Measurements from ENCODE around the gene DOCK8. TPM values are rescaled to one million over a fixed set of nuclear protein-coding genes. Genes with fewer than 3 reads are reported as not detected.
"Not testable (repeated sequence)": the region's sequence is repeated elsewhere in the genome, so short reads cannot be mapped to it uniquely, and the experiment has no call there.

Gene DOCK8
- total RNA-seq, 1 donor from 2014 or later = 219 TPM

GRCh38 chr9:214351-214647 lies 366 bp upstream of the DOCK8 start:
- no peak for DNase-seq
- POLR2A ChIA-PET = interaction anchor here (0.6 to 4.0 kb wide), 8 partner anchors 10 to 1801 kb away, joined by 3 to 81 read pairs (median 8); partner anchors contain the start of gene SMARCA2
- intact Hi-C loops (cut with micrococcal nuclease) = loop anchor here (1.0 to 2.0 kb wide), 2 partner anchors 58 to 93 kb away; no protein-coding TSS in a partner anchor

GRCh38 chr9:215631-216155 lies 1.0 kb downstream of the DOCK8 start:
- ATAC-seq (ENCODE audit: low read depth) (no peak), DNase-seq (no peak)
- ChIA-PET POLR2A (interaction anchor here (1.0 to 4.0 kb wide), 5 partner anchors 8 to 82 kb away, joined by 3 to 81 read pairs (median 19); no protein-coding TSS in a partner anchor), CTCF (interaction anchor here (0.9 to 3.3 kb wide), 9 partner anchors 9 to 100 kb away, joined by 3 to 19 read pairs (median 6); no protein-coding TSS in a partner anchor)
- no peak for TF ChIP-seq CTCF (IDR thresholded peaks at IDR 0.05)
- Mint-ChIP-seq H3K36me3 (ENCODE audit: low read depth) (peaks cover 8% of the 10 kb centered on the region), H3K4me1 (peaks cover 48% of the 10 kb centered on the region), H3K9me3 (no peaks in the 10 kb centered on the region), H3K27ac (peak overlapping the region; percentile 90), H3K27me3 (no peaks in the 10 kb centered on the region), H3K4me3 (peak overlapping the region; percentile 91)
- intact Hi-C loops (cut with micrococcal nuclease) = loop anchor here (1.0 to 2.0 kb wide), 3 partner anchors 8 to 91 kb away; no protein-coding TSS in a partner anchor

More at GRCh38 chr9:214351-214647, 366 bp upstream of the DOCK8 start:
- peaks cover 36% of the 10 kb centered on the region for H3K4me1 Mint-ChIP-seq
- peak overlapping the region; percentile 91 for H3K4me3 Mint-ChIP-seq
- no peak for TF ChIP-seq CTCF (IDR thresholded peaks at IDR 0.05)
- H3K27me3 Mint-ChIP-seq = no peaks in the 10 kb centered on the region
- H3K9me3 Mint-ChIP-seq = no peaks in the 10 kb centered on the region
- CTCF ChIA-PET = interaction anchor here (1.1 to 3.3 kb wide), 9 partner anchors 10 to 102 kb away, joined by 3 to 19 read pairs (median 7); no protein-coding TSS in a partner anchor
- H3K27ac Mint-ChIP-seq = peak overlapping the region; percentile 90
- peaks cover 4% of the 10 kb centered on the region for H3K36me3 Mint-ChIP-seq (ENCODE audit: low read depth)
- ATAC-seq (ENCODE audit: low read depth) = no peak

GRCh38 chr9:216866-217265 lies 2.2 kb downstream of the DOCK8 start:
- Mint-ChIP-seq H3K4me1 (peaks cover 54% of the 10 kb centered on the region), H3K27me3 (no peaks in the 10 kb centered on the region), H3K36me3 (ENCODE audit: low read depth) (peaks cover 8% of the 10 kb centered on the region), H3K9me3 (no peaks in the 10 kb centered on the region), H3K27ac (peak overlapping the region; percentile 90), H3K4me3 (peak overlapping the region; percentile 91)
- no peak for ATAC-seq (ENCODE audit: low read depth)
- ChIA-PET CTCF (interaction anchor here (1.1 to 3.3 kb wide), 4 partner anchors 78 to 99 kb away, joined by 4 to 19 read pairs (median 6); no protein-coding TSS in a partner anchor), POLR2A (interaction anchor here (1.2 to 4.0 kb wide), 2 partner anchors 57 to 81 kb away, joined by 4 to 81 read pairs; no protein-coding TSS in a partner anchor)
- no peak for DNase-seq
- TF ChIP-seq CTCF (IDR thresholded peaks at IDR 0.05) = no peak
- intact Hi-C loops (cut with micrococcal nuclease) = no loop called here

- CTCF ChIA-PET = no interaction called here
- no peak for DNase-seq
- no peak for ATAC-seq (ENCODE audit: low read depth)
- intact Hi-C loops (cut with micrococcal nuclease) = no loop called here
- H3K9me3 Mint-ChIP-seq = no peaks in the 10 kb centered on the region
- no peak for TF ChIP-seq CTCF (IDR thresholded peaks at IDR 0.05)
- no peak overlapping the region for H3K4me3 Mint-ChIP-seq
- H3K27me3 Mint-ChIP-seq = no peaks in the 10 kb centered on the region
- H3K4me1 Mint-ChIP-seq = peaks cover 64% of the 10 kb centered on the region
- H3K27ac Mint-ChIP-seq = no peak overlapping the region
- POLR2A ChIA-PET = interaction anchor here (1.2 to 4.0 kb wide), 2 partner anchors 55 to 80 kb away, joined by 4 to 81 read pairs; no protein-coding TSS in a partner anchor
- peaks cover 8% of the 10 kb centered on the region for H3K36me3 Mint-ChIP-seq (ENCODE audit: low read depth)
Observed at GRCh38 chr9:217950-218349, 3.3 kb downstream of the DOCK8 start.

GRCh38 chr9:219036-219435 lies 4.4 kb downstream of the DOCK8 start:
- CTCF ChIA-PET; DNase-seq; ATAC-seq (ENCODE audit: low read depth); H3K27me3 Mint-ChIP-seq; H3K36me3 Mint-ChIP-seq (ENCODE audit: low read depth); intact Hi-C loops (cut with micrococcal nuclease); H3K4me3 Mint-ChIP-seq; H3K27ac Mint-ChIP-seq; H3K9me3 Mint-ChIP-seq: not testable (repeated sequence)
- POLR2A ChIA-PET = interaction anchor here (1.8 kb wide), 1 partner anchor 54 kb away, joined by 6 read pairs; no protein-coding TSS in a partner anchor
- H3K4me1 Mint-ChIP-seq = peaks cover 65% of the 10 kb centered on the region

All from activated B cell treated with CpG ODN at 0.5 μM for 24 hours (primary cell).